ENCODE data around the gene ILF3. TPM values are rescaled to one million over a fixed set of nuclear protein-coding genes. Genes with fewer than 3 reads are reported as not detected.

ILF3 gene
- total and polyA plus RNA-seq, 2 donors (not counting 3 experiments of a cell fraction or from before 2014, with no cell fraction given): 186 to 459 TPM

DNA sequence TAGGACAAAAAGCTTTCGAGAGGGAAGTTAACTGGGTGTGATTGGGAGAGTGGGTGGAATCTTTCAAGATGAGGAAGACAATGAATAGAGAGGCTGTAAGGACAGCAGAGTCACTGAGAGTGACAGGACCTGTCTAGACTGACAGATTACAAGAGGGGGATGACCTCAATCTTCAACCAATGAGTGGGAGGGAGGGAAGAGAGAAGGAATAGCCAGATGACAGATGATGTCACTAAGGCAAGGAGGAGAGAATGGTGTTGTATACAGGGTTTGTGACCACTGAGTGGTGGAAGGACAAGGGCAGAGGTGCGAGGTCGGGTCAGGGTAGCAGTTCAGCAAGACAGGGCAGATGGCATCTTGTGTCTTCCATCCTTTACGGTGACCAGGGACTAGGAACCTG lies 5.8 kb upstream of the ILF3 start:
- Histone ChIP-seq H3K9me1 (replicated peaks; ENCODE audit: control insufficient read depth, extremely low read depth, insufficient read depth, low read length) (no peaks in the 10 kb centered on the region), H3K9me3 (replicated peaks; ENCODE audit: control insufficient read depth, insufficient read depth, low read length) (no peaks in the 10 kb centered on the region), H4K20me1 (replicated peaks; ENCODE audit: control insufficient read depth, extremely low read depth, insufficient read depth, low read length) (no peaks in the 10 kb centered on the region), H3K4me3 (replicated peaks in 1 of 3; ENCODE audit: insufficient read depth in 1 of 3, low read depth in 1 of 3, low read length in 3 of 3) (no peak overlapping the region), H3K36me3 (ENCODE audit: control insufficient read depth in 2 of 2, extremely low read depth in 1 of 2, insufficient read depth in 2 of 2, low read length in 2 of 2) (no peaks in the 10 kb centered on the region), H3K4me2 (ENCODE audit: insufficient read depth, low read length) (no peak overlapping the region), H3K27me3 (ENCODE audit: control insufficient read depth in 2 of 2, insufficient read depth in 2 of 2, low read length in 2 of 2) (no peaks in the 10 kb centered on the region), H3K4me1 (ENCODE audit: control insufficient read depth, extremely low read depth, insufficient read depth, low read length) (peaks cover 4% of the 10 kb centered on the region), H2AFZ (ENCODE audit: low read depth, low read length) (no peak overlapping the region), H3K79me2 (ENCODE audit: control insufficient read depth, insufficient read depth, low read length) (peaks cover 2% of the 10 kb centered on the region), H3K27ac (ENCODE audit: insufficient read depth, low read depth, low read length) (no peak overlapping the region), H3K9ac (replicated peaks; ENCODE audit: extremely low read depth, insufficient read depth, low read length) (no peak overlapping the region)
- FAIRE-seq: no peak
- no peak for TF ChIP-seq GATA2 (IDR thresholded peaks at IDR 0.05; ENCODE audit: insufficient read depth, insufficient read length, low read depth, low read length)
- no peak for TF ChIP-seq POLR2AphosphoS5 (IDR thresholded peaks at IDR 0.05; ENCODE audit: insufficient read depth, low read depth, low read length)
- TF ChIP-seq, protein P1, sequence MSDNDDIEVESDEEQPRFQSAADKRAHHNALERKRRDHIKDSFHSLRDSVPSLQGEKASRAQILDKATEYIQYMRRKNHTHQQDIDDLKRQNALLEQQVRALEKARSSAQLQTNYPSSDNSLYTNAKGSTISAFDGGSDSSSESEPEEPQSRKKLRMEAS (IDR thresholded peaks at IDR 0.05; ENCODE audit: insufficient read depth, insufficient read length): no peak
- TF ChIP-seq, protein P2, sequence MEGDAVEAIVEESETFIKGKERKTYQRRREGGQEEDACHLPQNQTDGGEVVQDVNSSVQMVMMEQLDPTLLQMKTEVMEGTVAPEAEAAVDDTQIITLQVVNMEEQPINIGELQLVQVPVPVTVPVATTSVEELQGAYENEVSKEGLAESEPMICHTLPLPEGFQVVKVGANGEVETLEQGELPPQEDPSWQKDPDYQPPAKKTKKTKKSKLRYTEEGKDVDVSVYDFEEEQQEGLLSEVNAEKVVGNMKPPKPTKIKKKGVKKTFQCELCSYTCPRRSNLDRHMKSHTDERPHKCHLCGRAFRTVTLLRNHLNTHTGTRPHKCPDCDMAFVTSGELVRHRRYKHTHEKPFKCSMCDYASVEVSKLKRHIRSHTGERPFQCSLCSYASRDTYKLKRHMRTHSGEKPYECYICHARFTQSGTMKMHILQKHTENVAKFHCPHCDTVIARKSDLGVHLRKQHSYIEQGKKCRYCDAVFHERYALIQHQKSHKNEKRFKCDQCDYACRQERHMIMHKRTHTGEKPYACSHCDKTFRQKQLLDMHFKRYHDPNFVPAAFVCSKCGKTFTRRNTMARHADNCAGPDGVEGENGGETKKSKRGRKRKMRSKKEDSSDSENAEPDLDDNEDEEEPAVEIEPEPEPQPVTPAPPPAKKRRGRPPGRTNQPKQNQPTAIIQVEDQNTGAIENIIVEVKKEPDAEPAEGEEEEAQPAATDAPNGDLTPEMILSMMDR (IDR thresholded peaks at IDR 0.05; ENCODE audit: extremely low read depth in 1 of 2, insufficient read depth in 1 of 2, low read depth in 1 of 2, low read length in 2 of 2): no peak
- TF ChIP-seq MYC (IDR thresholded peaks at IDR 0.05; ENCODE audit: low read depth, low read length): no peak
- TF ChIP-seq EZH2 (IDR thresholded peaks at IDR 0.05; ENCODE audit: borderline replicate concordance, low read depth, low read length, severe bottlenecking): no peak
- no peak for TF ChIP-seq POLR2A (IDR thresholded peaks at IDR 0.05; ENCODE audit: low read depth, low read length)
- TF ChIP-seq FOS (IDR thresholded peaks at IDR 0.05; ENCODE audit: borderline replicate concordance, insufficient read depth, low read length): no peak
- no peak for TF ChIP-seq JUN (IDR thresholded peaks at IDR 0.05; ENCODE audit: borderline replicate concordance, insufficient read depth, insufficient read length, low read depth)
- ChIA-PET POLR2A (no interaction called here), CTCF (interaction anchor here (0.7 to 14.4 kb wide), 3 partner anchors 40 to 66 kb away, joined by 4 to 654 read pairs (median 18); no protein-coding TSS in a partner anchor)
- intact Hi-C loops (cut with micrococcal nuclease) (no loop called here), dilution Hi-C loops (cut with MboI; ENCODE audit: extremely low pct_ligation_motif_present, low sequenced_read_pairs) (no loop called here)
- no TSS peak for BruUV-seq (replicated peaks)
- DNase-seq (ENCODE audit: low read depth, low spot score): no peak
